Mucosa of descending colon (tissue), 3 donors: Measurements from ENCODE around the gene VPS16. TPM values are rescaled to one million over a fixed set of nuclear protein-coding genes. Genes with fewer than 3 reads are reported as not detected.

Experiments used
- ATAC-seq: fragments of 200-7000 bp; cut with Tn5 transposase; one replicate; pipeline ENCODE4 v1.9.1; 2020; ENCODE audit warnings: mild to moderate bottlenecking, moderate library complexity
- DNase-seq, 3 donors: peaks; one replicate each; pipeline ENCODE4 v3.0.0-alpha.2; 2020
- H3K36me3 ChIP-seq: fragments of 200-600 bp; one replicate; pipeline ENCODE4 v1.8.0; 2021; ENCODE audit warnings: low read depth, mild to moderate bottlenecking
- H3K4me1 ChIP-seq: fragments of 200-600 bp; one replicate; pipeline ENCODE4 v1.8.0; 2021; ENCODE audit warnings: low read depth, mild to moderate bottlenecking
- H3K4me3 ChIP-seq: fragments of 200-600 bp; one replicate; pipeline ENCODE4 v1.8.0; 2021; ENCODE audit warnings: mild to moderate bottlenecking
- H3K9me3 ChIP-seq: fragments of 200-600 bp; one replicate; pipeline ENCODE4 v1.8.0; 2021; ENCODE audit warnings: mild to moderate bottlenecking
- CTCF ChIP-seq: fragments of 200-600 bp; IDR thresholded peaks from one replicate; pipeline ENCODE4 v1.8.0; 2022; ENCODE audit warnings: antibody characterized with exemption, mild to moderate bottlenecking
- intact Hi-C, 2 donors: fragments of 100-400 bp; cut with DNase I in 1 of 2; cut with micrococcal nuclease in 1 of 2; formaldehyde crosslinking; loops; one replicate each; pipeline versions ENCODE4 v1.11.0 to v1.11.1; 2022; cut with DNase I, micrococcal nuclease
- total RNA-seq, 3 donors: library from RNA; stranded (reverse); fragmentation: NEBNext Ultra II Directional in 2 of 3; extraction: Animal tissue kit (Norgen Biotek cat#: 25700) in 2 of 3; gene quantifications; one replicate each; pipeline versions ENCODE4 v1.2.1 to v1.2.4, GENCODE V29; 2021 to 2023
- donor health status: DM: no; HTN: no; CAD: no; lungs with moderate emphysema.
- donor health status: DM: no; HTN: no; CAD: no.
- donor health status: DM: no; HTN: yes; CAD: no.

Gene VPS16
- total RNA-seq, 3 donors from 2014 or later, result 36.9 to 52.0 (median 38.5) TPM

GRCh38 chr20:2812189-2812588 lies 28.4 kb upstream of the VPS16 start:
- no peak for TF ChIP-seq CTCF
- H3K4me3 ChIP-seq, result no peak overlapping the region
- peaks cover 4% of the 10 kb centered on the region for H3K4me1 ChIP-seq
- ATAC-seq (no peak), DNase-seq (no peak)
- H3K36me3 ChIP-seq, result no peaks in the 10 kb centered on the region
- intact Hi-C loops, result no loop called here
- no peaks in the 10 kb centered on the region for H3K9me3 ChIP-seq

GRCh38 chr20:2814076-2814475 lies 26.5 kb upstream of the VPS16 start:
- ATAC-seq, result no peak

GRCh38 chr20:2814587-2815051 lies 25.9 kb upstream of the VPS16 start, which contains the start of gene C20orf141:
Gene C20orf141, plus strand, starts transcription at chr20:2814987. Its CDS starts 198 bp downstream, at chr20:2815185.
- intact Hi-C loops, result no loop called here
- peak; percentile 54 for ATAC-seq
- Histone ChIP-seq H3K36me3 (no peaks in the 10 kb centered on the region), H3K4me1 (no peaks in the 10 kb centered on the region), H3K9me3 (no peaks in the 10 kb centered on the region), H3K4me3 (no peak within 1 kb of the TSS)
- DNase-seq, result no peak
- no peak for TF ChIP-seq CTCF

More at GRCh38 chr20:2814076-2814475, 26.5 kb upstream of the VPS16 start:
- intact Hi-C loops, result no loop called here
- no peaks in the 10 kb centered on the region for H3K9me3 ChIP-seq
- H3K4me1 ChIP-seq, result peaks cover 4% of the 10 kb centered on the region
- no peak for TF ChIP-seq CTCF
- no peaks in the 10 kb centered on the region for H3K36me3 ChIP-seq
- H3K4me3 ChIP-seq, result no peak overlapping the region
- DNase-seq, result no peak

- ATAC-seq (no peak), DNase-seq (no peak)
- intact Hi-C loops, result no loop called here
Measured at GRCh38 chr20:2815242-2815900, 25.2 kb upstream of the VPS16 start.

GRCh38 chr20:2816030-2816582 lies 24.4 kb upstream of the VPS16 start, which contains the start of gene TMEM239:
Gene TMEM239, plus strand, starts transcription at chr20:2816364. Its CDS starts 191 bp downstream, at chr20:2816555.
- ATAC-seq (no peak), DNase-seq (no peak)
- H3K36me3 ChIP-seq, result no peaks in the 10 kb centered on the region
- intact Hi-C loops, result no loop called here
- H3K9me3 ChIP-seq, result no peaks in the 10 kb centered on the region
- no peak for TF ChIP-seq CTCF
- H3K4me3 ChIP-seq, result no peak within 1 kb of the TSS
- no peaks in the 10 kb centered on the region for H3K4me1 ChIP-seq

More at GRCh38 chr20:2815242-2815900, 25.2 kb upstream of the VPS16 start:
- no peak overlapping the region for H3K4me3 ChIP-seq
- no peaks in the 10 kb centered on the region for H3K4me1 ChIP-seq
- no peak for TF ChIP-seq CTCF
- H3K36me3 ChIP-seq, result no peaks in the 10 kb centered on the region
- H3K9me3 ChIP-seq, result no peaks in the 10 kb centered on the region
